Right atrium auricular region (tissue), 2 donors: Measurements from ENCODE around the gene PRRC2B. TPM values are rescaled to one million over a fixed set of nuclear protein-coding genes. Genes with fewer than 3 reads are reported as not detected.
"Not testable (repeated sequence)": the region's sequence is repeated elsewhere in the genome, so short reads cannot be mapped to it uniquely, and the experiment has no call there.

Source experiments
- DNase-seq: peaks from one replicate; pipeline ENCODE4 v3.0.0-alpha.2; 2019; ENCODE audit warnings: low spot score
- H3K27ac ChIP-seq, 2 donors: fragments of 200-600 bp; sonication (generic); 1 replicate in 1 of 2; 2 replicates in 1 of 2; pipeline ENCODE4 v1.5.1; 2016 to 2019
- H3K27me3 ChIP-seq, 2 donors: fragments of 200-600 bp; sonication (generic); one replicate each; pipeline versions ENCODE4 v1.5.1 to v1.6.0; 2017 to 2019
- H3K36me3 ChIP-seq: fragments of 200-600 bp; sonication (generic); one replicate; pipeline ENCODE4 v1.5.1; 2016
- H3K4me1 ChIP-seq, 2 donors: fragments of 200-600 bp; sonication (generic); one replicate each; pipeline versions ENCODE4 v1.5.1 to v1.6.0; 2017 to 2019
- H3K4me3 ChIP-seq, 2 donors: fragments of 200-600 bp; sonication (generic); 1 replicate in 1 of 2; 2 replicates in 1 of 2; pipeline ENCODE4 v1.5.1; 2017 to 2019; ENCODE audit warnings: mild to moderate bottlenecking in 1 of 2, moderate library complexity in 1 of 2
- H3K9me3 ChIP-seq, 2 donors: fragments of 200-600 bp; sonication (generic); one replicate each; pipeline ENCODE4 v1.5.1; 2019
- total RNA-seq, 2 donors: library from RNA; depleted of rRNA; stranded (reverse); fragments of >200 nt; gene quantifications; one replicate each; pipeline ENCODE4 v1.1.0, GENCODE V29; 2016
- TF ChIP-seq, protein P1 (sequence below), 2 donors: fragments of 200-600 bp; sonication (generic); IDR thresholded peaks; one replicate each; pipeline ENCODE4 v1.5.1; 2019; ENCODE audit warnings: antibody characterized with exemption in 2 of 2

PRRC2B gene
- total RNA-seq, 2 donors from 2014 or later: 76.7 to 120 TPM

DNA sequence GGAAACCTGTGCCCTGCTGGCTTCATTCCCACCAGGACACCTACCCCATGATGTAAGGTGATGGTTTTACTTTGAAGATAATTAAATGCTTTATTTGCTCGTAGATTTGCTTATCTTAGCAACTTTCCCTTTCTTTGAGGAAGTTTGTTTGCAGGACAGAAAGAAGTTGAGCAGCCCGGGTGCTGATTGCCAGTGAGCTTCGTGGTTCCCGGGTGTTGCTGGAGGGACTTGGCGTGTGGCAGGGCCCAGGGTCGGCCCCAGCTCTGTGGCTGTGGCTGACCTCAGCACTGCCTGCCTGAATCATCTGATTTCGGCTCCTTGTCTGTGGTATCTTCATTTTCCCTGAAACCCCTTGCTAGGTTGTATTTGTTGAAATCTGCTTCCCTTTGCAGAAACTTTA, 117.5 kb downstream of the PRRC2B start:
- TF ChIP-seq, protein P1, sequence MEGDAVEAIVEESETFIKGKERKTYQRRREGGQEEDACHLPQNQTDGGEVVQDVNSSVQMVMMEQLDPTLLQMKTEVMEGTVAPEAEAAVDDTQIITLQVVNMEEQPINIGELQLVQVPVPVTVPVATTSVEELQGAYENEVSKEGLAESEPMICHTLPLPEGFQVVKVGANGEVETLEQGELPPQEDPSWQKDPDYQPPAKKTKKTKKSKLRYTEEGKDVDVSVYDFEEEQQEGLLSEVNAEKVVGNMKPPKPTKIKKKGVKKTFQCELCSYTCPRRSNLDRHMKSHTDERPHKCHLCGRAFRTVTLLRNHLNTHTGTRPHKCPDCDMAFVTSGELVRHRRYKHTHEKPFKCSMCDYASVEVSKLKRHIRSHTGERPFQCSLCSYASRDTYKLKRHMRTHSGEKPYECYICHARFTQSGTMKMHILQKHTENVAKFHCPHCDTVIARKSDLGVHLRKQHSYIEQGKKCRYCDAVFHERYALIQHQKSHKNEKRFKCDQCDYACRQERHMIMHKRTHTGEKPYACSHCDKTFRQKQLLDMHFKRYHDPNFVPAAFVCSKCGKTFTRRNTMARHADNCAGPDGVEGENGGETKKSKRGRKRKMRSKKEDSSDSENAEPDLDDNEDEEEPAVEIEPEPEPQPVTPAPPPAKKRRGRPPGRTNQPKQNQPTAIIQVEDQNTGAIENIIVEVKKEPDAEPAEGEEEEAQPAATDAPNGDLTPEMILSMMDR (IDR thresholded peaks at IDR 0.05): no peak

DNA sequence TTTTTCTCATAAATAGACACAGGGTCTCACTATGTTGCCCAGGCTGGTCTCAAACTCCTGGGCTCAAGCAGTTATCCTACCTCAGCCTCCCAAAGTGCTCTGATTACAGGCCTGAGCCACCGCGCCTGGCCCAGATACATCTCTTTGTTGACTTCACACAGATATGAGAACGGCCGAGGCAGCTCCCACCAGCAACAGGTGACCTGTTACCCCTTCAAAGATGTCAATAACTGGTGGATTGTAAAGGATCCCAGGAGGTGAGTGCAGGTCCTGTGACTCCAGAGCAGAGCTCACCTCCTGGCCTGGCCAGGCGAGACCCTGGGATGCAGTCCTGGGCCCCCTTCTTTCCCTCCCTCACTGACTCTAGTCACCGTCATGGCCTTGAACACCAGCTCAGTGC, 118.0 kb downstream of the PRRC2B start:
- Histone ChIP-seq H3K36me3 (peaks cover 65% of the 10 kb centered on the region), H3K27me3 (no peaks in the 10 kb centered on the region), H3K9me3 (no peaks in the 10 kb centered on the region), H3K4me3 (no peak overlapping the region), H3K4me1 (peaks cover 0 to under 1% of the 10 kb centered on the region in 2 donors), H3K27ac (no peak overlapping the region)
- no peak for DNase-seq
- TF ChIP-seq, protein P1 (IDR thresholded peaks at IDR 0.05): no peak

More for the DNA sequence above, 117.5 kb downstream of the PRRC2B start:
- Histone ChIP-seq H3K27me3 (no peaks in the 10 kb centered on the region), H3K4me3 (no peak overlapping the region), H3K27ac (no peak overlapping the region), H3K9me3 (no peaks in the 10 kb centered on the region), H3K36me3 (peaks cover 62% of the 10 kb centered on the region), H3K4me1 (no peaks in the 10 kb centered on the region)
- no peak for DNase-seq

- H3K27me3 ChIP-seq: no peaks in the 10 kb centered on the region
- DNase-seq: no peak
- peaks cover 0 to 13% of the 10 kb centered on the region in 2 donors for H3K4me1 ChIP-seq
- no peak overlapping the region for H3K27ac ChIP-seq
- TF ChIP-seq, protein P1 (IDR thresholded peaks at IDR 0.05): no peak
- H3K4me3 ChIP-seq: no peak overlapping the region
- H3K36me3 ChIP-seq: peaks cover 65% of the 10 kb centered on the region
- H3K9me3 ChIP-seq: no peaks in the 10 kb centered on the region
Observed at GRCh38 chr9:131513177-131513576, 119.3 kb downstream of the PRRC2B start.

DNA sequence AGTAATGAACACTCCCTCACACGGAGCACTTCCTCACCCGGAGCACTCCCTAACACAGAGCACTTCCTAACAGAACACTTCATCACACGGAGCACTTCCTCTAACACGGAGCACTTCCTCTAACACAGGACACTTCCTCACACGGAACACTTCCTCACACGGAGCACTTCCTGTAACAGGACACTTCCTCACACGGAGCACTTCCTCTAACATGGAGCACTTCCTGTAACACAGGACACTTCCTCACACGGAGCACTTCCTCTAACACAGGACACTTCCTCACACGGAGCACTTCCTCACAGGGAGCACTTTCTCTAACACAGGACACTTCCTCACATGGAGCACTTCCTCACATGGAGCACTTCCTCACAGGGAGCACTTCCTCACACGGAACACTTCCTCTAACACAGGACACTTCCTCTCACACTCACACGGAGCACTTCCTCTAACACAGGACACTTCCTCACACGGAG, 121.7 kb downstream of the PRRC2B start:
- H3K4me3 ChIP-seq, H3K27me3 ChIP-seq, H3K27ac ChIP-seq, H3K9me3 ChIP-seq, DNase-seq: not testable (repeated sequence)
- Histone ChIP-seq H3K36me3 (peaks cover 77% of the 10 kb centered on the region), H3K4me1 (peaks cover 0 to 17% of the 10 kb centered on the region in 2 donors)

DNA sequence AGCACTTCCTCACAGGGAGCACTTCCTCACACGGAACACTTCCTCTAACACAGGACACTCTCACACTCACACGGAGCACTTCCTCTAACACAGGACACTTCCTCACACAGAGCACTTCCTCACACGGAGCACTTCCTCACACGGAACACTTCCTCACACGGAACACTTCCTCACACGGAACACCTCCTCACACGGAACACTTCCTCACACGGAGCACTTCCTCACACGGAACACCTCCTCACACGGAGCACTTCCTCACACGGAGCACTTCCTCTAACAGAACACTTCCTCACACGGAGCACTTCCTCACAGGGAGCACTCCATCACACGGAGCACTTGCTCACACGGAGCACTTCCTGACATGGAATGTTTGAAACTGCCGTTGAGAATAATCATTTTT, 122.2 kb downstream of the PRRC2B start:
- TF ChIP-seq, protein P1 (IDR thresholded peaks at IDR 0.05): no peak
- no peaks in the 10 kb centered on the region for H3K9me3 ChIP-seq
- no peak overlapping the region for H3K4me3 ChIP-seq
- no peaks in the 10 kb centered on the region for H3K27me3 ChIP-seq
- DNase-seq: no peak
- H3K36me3 ChIP-seq: peaks cover 77% of the 10 kb centered on the region
- peaks cover 0 to 17% of the 10 kb centered on the region in 2 donors for H3K4me1 ChIP-seq
- no peak overlapping the region for H3K27ac ChIP-seq

DNA sequence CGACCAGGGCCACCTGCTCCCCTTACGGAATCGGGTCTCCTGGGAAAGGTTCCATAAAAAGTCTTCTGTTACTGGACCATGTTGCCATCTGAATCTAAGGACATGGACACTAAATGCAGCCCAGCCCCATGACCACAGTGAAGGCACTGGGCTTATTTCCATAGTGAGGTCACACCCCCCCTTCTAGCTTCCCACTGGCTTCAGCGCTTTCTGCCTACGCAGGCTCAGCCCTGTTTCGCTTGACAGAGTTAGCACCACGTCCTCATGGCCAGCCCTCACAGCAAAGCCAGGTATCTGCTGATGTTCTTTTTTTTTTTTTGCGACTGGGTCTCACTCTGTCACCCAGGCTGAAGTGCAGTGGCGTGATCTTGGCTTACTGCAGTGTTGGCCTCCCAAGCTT, 123.0 kb downstream of the PRRC2B start:
- TF ChIP-seq, protein P1 (IDR thresholded peaks at IDR 0.05): no peak
- Histone ChIP-seq H3K4me3 (no peak overlapping the region), H3K27ac (no peak overlapping the region), H3K27me3 (no peaks in the 10 kb centered on the region), H3K9me3 (no peaks in the 10 kb centered on the region), H3K36me3 (peaks cover 77% of the 10 kb centered on the region), H3K4me1 (peaks cover 0 to 17% of the 10 kb centered on the region in 2 donors)
- DNase-seq: no peak
